ENCODE measurements around the gene NAALADL2.
"Not testable (repeated sequence)": the region's sequence is repeated elsewhere in the genome, so short reads cannot be mapped to it uniquely, and the experiment has no call there.

Gene NAALADL2

GRCh38 chr3:175526609-175527280, 667.6 kb downstream of the NAALADL2 start:
- no peak for TF ChIP-seq CTCF (IDR thresholded peaks at IDR 0.05; ENCODE audit: low read depth, low read length)
- peak overlapping the region; percentile 53 for H3K4me3 ChIP-seq (ENCODE audit: low read depth, low read length)
- in situ Hi-C loops (cut with HindIII; ENCODE audit: low sequenced_read_pairs), result no loop called here
- DNase-seq (ENCODE audit: low read depth, low spot score), result peak; percentile 38

GRCh38 chr3:175528693-175529092, 669.6 kb downstream of the NAALADL2 start:
- H3K4me3 ChIP-seq (ENCODE audit: low read depth, low read length); DNase-seq (ENCODE audit: low read depth, low spot score); in situ Hi-C loops (cut with HindIII; ENCODE audit: low sequenced_read_pairs): not testable (repeated sequence)

- in situ Hi-C loops (cut with HindIII; ENCODE audit: low sequenced_read_pairs), result no loop called here
Observed at GRCh38 chr3:175535351-175535750, 676.2 kb downstream of the NAALADL2 start.

GRCh38 chr3:175546115-175546514, 687.0 kb downstream of the NAALADL2 start:
- no peak for DNase-seq (ENCODE audit: low read depth, low spot score)
- in situ Hi-C loops (cut with HindIII; ENCODE audit: low sequenced_read_pairs), result no loop called here
- no peak for TF ChIP-seq CTCF (IDR thresholded peaks at IDR 0.05; ENCODE audit: low read depth, low read length)
- H3K4me3 ChIP-seq (ENCODE audit: low read depth, low read length), result no peak overlapping the region

More at GRCh38 chr3:175535351-175535750, 676.2 kb downstream of the NAALADL2 start:
- TF ChIP-seq CTCF (IDR thresholded peaks at IDR 0.05; ENCODE audit: low read depth, low read length), result no peak
- H3K4me3 ChIP-seq (ENCODE audit: low read depth, low read length), result no peak overlapping the region
- no peak for DNase-seq (ENCODE audit: low read depth, low spot score)

GRCh38 chr3:175552929-175553328, 693.8 kb downstream of the NAALADL2 start:
- in situ Hi-C loops (cut with HindIII; ENCODE audit: low sequenced_read_pairs), result no loop called here
- no peak for TF ChIP-seq CTCF (IDR thresholded peaks at IDR 0.05; ENCODE audit: low read depth, low read length)
- DNase-seq (ENCODE audit: low read depth, low spot score), result no peak
- no peak overlapping the region for H3K4me3 ChIP-seq (ENCODE audit: low read depth, low read length)

- TF ChIP-seq CTCF (IDR thresholded peaks at IDR 0.05; ENCODE audit: low read depth, low read length), result no peak
- DNase-seq (ENCODE audit: low read depth, low spot score), result no peak
- in situ Hi-C loops (cut with HindIII; ENCODE audit: low sequenced_read_pairs), result no loop called here
Observed at GRCh38 chr3:175554801-175555200, 695.7 kb downstream of the NAALADL2 start.

GRCh38 chr3:175558261-175558660, 699.1 kb downstream of the NAALADL2 start:
- no peak overlapping the region for H3K4me3 ChIP-seq (ENCODE audit: low read depth, low read length)
- in situ Hi-C loops (cut with HindIII; ENCODE audit: low sequenced_read_pairs), result no loop called here
- DNase-seq (ENCODE audit: low read depth, low spot score), result no peak
- no peak for TF ChIP-seq CTCF (IDR thresholded peaks at IDR 0.05; ENCODE audit: low read depth, low read length)

More at GRCh38 chr3:175554801-175555200, 695.7 kb downstream of the NAALADL2 start:
- H3K4me3 ChIP-seq (ENCODE audit: low read depth, low read length), result no peak overlapping the region
